ENCODE data around the gene POLR1A. TPM values are rescaled to one million over a fixed set of nuclear protein-coding genes. Genes with fewer than 3 reads are reported as not detected.
A peak's percentile ranks its signal among the peaks of the same experiment; 100 is the strongest.

POLR1A gene
- total and polyA plus RNA-seq, 2 of the 13 experiments (the other 11 are each of a cell fraction or from before 2014, with no cell fraction given): 7.2 to 39.9 TPM

DNA sequence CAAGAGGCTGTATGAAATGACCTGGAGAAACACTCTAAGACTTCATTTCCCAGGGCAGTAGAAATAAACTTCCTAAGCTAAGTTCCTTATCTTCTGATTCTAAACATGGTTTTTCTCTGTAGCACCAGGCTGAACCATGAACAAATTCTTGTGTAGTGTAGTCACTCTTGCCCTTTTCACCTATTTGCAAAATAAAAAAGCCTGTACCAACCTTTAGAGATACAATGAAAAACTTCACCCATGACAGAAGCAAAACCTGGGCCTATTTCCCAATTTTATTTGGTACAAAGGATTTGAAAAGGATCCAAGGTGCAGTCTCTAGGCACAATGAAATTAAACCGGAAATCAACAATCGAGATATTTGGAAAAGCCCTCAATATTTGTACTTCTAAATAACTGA is 43.6 kb downstream of the POLR1A start:
- Histone ChIP-seq H3K36me3 (replicated peaks in 1 of 2; ENCODE audit: control insufficient read depth in 1 of 2, insufficient read depth in 2 of 2, low read length in 2 of 2) (peaks cover 19 to 88% of the 10 kb centered on the region in 2 experiments), H2AFZ (ENCODE audit: low read length) (no peak overlapping the region), H3K4me3 (replicated peaks in 1 of 3; ENCODE audit: insufficient read depth in 1 of 3, low read depth in 2 of 3, low read length in 3 of 3) (no peak overlapping the region), H3K4me2 (ENCODE audit: low read depth, low read length) (no peak overlapping the region), H3K27me3 (ENCODE audit: control insufficient read depth in 1 of 2, insufficient read depth in 2 of 2, low read length in 2 of 2) (no peaks in the 10 kb centered on the region), H3K9ac (ENCODE audit: insufficient read depth, low read depth, low read length) (no peak overlapping the region), H3K4me1 (ENCODE audit: insufficient read depth, low read length) (peaks cover 13% of the 10 kb centered on the region), H4K20me1 (ENCODE audit: insufficient read depth, low read length) (no peaks in the 10 kb centered on the region), H3K79me2 (ENCODE audit: insufficient read depth, low read length) (no peaks in the 10 kb centered on the region), H3K27ac (ENCODE audit: extremely low read length, insufficient read depth, low read length) (no peak overlapping the region), H3K9me3 (ENCODE audit: low read length) (no peaks in the 10 kb centered on the region)
- in situ Hi-C loops (cut with HindIII; ENCODE audit: extremely low pct_ligation_motif_present, low pct_unique_long_range_greater_than_20kb): no loop called here
- intact Hi-C loops (cut with micrococcal nuclease; ENCODE audit: unreplicated experiment): no loop called here
- 94% methylated on average over 2 of the region's 2 CpGs for WGBS (ENCODE audit: low lambda C conversion rate)
- CTCF ChIA-PET (ENCODE audit: low intra/inter-chr PET ratio, low total read pairs): no interaction called here
- DNase-seq (ENCODE audit: low spot score) (peak; percentile 31), FAIRE-seq (no peak), ATAC-seq (no peak)
- BruUV-seq (replicated peaks): no TSS peak
- POLR2A ChIA-PET: no interaction called here
- TF ChIP-seq, protein P1, sequence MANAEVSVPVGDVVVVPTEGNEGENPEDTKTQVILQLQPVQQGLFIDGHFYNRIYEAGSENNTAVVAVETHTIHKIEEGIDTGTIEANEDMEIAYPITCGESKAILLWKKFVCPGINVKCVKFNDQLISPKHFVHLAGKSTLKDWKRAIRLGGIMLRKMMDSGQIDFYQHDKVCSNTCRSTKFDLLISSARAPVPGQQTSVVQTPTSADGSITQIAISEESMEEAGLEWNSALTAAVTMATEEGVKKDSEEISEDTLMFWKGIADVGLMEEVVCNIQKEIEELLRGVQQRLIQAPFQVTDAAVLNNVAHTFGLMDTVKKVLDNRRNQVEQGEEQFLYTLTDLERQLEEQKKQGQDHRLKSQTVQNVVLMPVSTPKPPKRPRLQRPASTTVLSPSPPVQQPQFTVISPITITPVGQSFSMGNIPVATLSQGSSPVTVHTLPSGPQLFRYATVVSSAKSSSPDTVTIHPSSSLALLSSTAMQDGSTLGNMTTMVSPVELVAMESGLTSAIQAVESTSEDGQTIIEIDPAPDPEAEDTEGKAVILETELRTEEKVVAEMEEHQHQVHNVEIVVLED (CRISPR knock-in tag; IDR thresholded peaks at IDR 0.05; ENCODE audit: borderline replicate concordance): no peak
- no peak for TF ChIP-seq HNF4G (IDR thresholded peaks at IDR 0.05; ENCODE audit: borderline replicate concordance, low read depth, low read length)
- TF ChIP-seq HNF4G (CRISPR knock-in tag; IDR thresholded peaks at IDR 0.05; ENCODE audit: borderline replicate concordance, low read depth): no peak
- TF ChIP-seq NR2F1 (CRISPR knock-in tag; IDR thresholded peaks at IDR 0.05): 0 out of 4 replicates have a peak, but pooled peaks of 1 of the 2 experiments have one; percentile 18
- TF ChIP-seq SAP130 (CRISPR knock-in tag; IDR thresholded peaks at IDR 0.05; ENCODE audit: low read depth): 0 out of 2 replicates have a peak, but pooled peaks have one; percentile 8

DNA sequence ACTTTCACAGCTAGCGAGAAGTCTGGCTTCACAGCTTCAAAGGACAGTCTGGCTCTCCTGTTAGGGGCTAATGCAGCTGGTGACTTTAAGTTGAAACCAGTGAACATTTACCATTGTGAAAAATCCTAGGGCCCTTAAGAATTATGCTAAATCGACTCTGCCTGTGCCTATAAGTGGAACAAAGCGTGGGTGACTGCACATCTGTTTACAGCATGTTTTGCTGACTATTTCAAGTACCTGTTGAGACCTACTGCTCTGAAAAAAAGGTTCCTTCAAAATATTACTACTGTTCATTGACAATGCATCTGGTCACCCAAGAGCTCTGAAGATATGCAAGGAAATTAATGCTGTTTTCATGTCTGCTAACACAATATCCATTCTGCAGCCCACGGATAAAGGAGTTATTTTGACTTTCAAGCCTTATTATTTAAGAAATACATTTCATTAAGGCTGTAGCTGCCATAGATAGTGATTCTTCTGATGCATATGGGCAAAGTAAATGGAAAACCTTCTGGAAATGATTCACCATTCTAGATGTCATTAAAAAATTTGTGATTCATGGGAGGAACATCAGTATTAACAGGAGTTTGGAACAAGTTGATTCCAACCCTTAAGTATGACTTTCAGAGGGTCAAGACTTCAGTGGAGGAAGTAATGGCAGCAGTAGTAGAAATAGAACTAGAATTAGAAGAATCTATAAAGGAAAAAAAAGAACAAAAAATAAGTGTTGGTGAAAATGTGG is 48.9 kb downstream of the POLR1A start:
- intact Hi-C loops (cut with micrococcal nuclease; ENCODE audit: unreplicated experiment) (no loop called here), in situ Hi-C loops (cut with HindIII; ENCODE audit: extremely low pct_ligation_motif_present, low pct_unique_long_range_greater_than_20kb) (no loop called here)
- Histone ChIP-seq H3K9ac (ENCODE audit: insufficient read depth, low read depth, low read length) (no peak overlapping the region), H3K36me3 (replicated peaks in 1 of 2; ENCODE audit: control insufficient read depth in 1 of 2, insufficient read depth in 2 of 2, low read length in 2 of 2) (peaks cover 26 to 83% of the 10 kb centered on the region in 2 experiments), H3K27me3 (ENCODE audit: control insufficient read depth in 1 of 2, insufficient read depth in 2 of 2, low read length in 2 of 2) (no peaks in the 10 kb centered on the region), H3K4me2 (ENCODE audit: low read depth, low read length) (no peak overlapping the region), H3K9me3 (ENCODE audit: low read length) (no peaks in the 10 kb centered on the region), H3K4me1 (ENCODE audit: insufficient read depth, low read length) (peaks cover 2% of the 10 kb centered on the region), H4K20me1 (ENCODE audit: insufficient read depth, low read length) (no peaks in the 10 kb centered on the region), H2AFZ (ENCODE audit: low read length) (no peak overlapping the region), H3K4me3 (replicated peaks in 1 of 3; ENCODE audit: insufficient read depth in 1 of 3, low read depth in 2 of 3, low read length in 3 of 3) (no peak overlapping the region), H3K27ac (ENCODE audit: extremely low read length, insufficient read depth, low read length) (no peak overlapping the region), H3K79me2 (ENCODE audit: insufficient read depth, low read length) (no peaks in the 10 kb centered on the region)
- CTCF ChIA-PET (ENCODE audit: low intra/inter-chr PET ratio, low total read pairs): no interaction called here
- 97% methylated on average over 4 of the region's 4 CpGs for WGBS (ENCODE audit: low lambda C conversion rate)
- FAIRE-seq (no peak), DNase-seq (ENCODE audit: low spot score) (no peak), ATAC-seq (no peak)
- TSS peak; percentile 7 for BruUV-seq (replicated peaks)
- POLR2A ChIA-PET: no interaction called here
- TF ChIP-seq, protein P2, sequence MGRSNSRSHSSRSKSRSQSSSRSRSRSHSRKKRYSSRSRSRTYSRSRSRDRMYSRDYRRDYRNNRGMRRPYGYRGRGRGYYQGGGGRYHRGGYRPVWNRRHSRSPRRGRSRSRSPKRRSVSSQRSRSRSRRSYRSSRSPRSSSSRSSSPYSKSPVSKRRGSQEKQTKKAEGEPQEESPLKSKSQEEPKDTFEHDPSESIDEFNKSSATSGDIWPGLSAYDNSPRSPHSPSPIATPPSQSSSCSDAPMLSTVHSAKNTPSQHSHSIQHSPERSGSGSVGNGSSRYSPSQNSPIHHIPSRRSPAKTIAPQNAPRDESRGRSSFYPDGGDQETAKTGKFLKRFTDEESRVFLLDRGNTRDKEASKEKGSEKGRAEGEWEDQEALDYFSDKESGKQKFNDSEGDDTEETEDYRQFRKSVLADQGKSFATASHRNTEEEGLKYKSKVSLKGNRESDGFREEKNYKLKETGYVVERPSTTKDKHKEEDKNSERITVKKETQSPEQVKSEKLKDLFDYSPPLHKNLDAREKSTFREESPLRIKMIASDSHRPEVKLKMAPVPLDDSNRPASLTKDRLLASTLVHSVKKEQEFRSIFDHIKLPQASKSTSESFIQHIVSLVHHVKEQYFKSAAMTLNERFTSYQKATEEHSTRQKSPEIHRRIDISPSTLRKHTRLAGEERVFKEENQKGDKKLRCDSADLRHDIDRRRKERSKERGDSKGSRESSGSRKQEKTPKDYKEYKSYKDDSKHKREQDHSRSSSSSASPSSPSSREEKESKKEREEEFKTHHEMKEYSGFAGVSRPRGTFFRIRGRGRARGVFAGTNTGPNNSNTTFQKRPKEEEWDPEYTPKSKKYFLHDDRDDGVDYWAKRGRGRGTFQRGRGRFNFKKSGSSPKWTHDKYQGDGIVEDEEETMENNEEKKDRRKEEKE (IDR thresholded peaks at IDR 0.05): no peak
- TF ChIP-seq, protein P3, sequence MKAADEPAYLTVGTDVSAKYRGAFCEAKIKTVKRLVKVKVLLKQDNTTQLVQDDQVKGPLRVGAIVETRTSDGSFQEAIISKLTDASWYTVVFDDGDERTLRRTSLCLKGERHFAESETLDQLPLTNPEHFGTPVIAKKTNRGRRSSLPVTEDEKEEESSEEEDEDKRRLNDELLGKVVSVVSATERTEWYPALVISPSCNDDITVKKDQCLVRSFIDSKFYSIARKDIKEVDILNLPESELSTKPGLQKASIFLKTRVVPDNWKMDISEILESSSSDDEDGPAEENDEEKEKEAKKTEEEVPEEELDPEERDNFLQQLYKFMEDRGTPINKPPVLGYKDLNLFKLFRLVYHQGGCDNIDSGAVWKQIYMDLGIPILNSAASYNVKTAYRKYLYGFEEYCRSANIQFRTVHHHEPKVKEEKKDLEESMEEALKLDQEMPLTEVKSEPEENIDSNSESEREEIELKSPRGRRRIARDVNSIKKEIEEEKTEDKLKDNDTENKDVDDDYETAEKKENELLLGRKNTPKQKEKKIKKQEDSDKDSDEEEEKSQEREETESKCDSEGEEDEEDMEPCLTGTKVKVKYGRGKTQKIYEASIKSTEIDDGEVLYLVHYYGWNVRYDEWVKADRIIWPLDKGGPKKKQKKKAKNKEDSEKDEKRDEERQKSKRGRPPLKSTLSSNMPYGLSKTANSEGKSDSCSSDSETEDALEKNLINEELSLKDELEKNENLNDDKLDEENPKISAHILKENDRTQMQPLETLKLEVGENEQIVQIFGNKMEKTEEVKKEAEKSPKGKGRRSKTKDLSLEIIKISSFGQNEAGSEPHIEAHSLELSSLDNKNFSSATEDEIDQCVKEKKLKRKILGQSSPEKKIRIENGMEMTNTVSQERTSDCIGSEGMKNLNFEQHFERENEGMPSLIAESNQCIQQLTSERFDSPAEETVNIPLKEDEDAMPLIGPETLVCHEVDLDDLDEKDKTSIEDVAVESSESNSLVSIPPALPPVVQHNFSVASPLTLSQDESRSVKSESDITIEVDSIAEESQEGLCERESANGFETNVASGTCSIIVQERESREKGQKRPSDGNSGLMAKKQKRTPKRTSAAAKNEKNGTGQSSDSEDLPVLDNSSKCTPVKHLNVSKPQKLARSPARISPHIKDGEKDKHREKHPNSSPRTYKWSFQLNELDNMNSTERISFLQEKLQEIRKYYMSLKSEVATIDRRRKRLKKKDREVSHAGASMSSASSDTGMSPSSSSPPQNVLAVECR (CRISPR knock-in tag; IDR thresholded peaks at IDR 0.05; ENCODE audit: borderline replicate concordance): no peak
- no peak for TF ChIP-seq ARNTL (CRISPR knock-in tag; IDR thresholded peaks at IDR 0.05)
